LNCaP clone FGC (cell line): ENCODE results near the gene OR4D6.

Experiments used
- DNase-seq: peaks from one replicate; pipeline ENCODE4 v3.0.0-alpha.2; 2011; ENCODE audit warnings: low read depth
- H3K4me3 ChIP-seq: 2 replicates; pipeline ENCODE4 v1.5.1; 2011; ENCODE audit warnings: mild to moderate bottlenecking, low read depth, low read length, control low read depth
- CTCF ChIP-seq: IDR thresholded peaks from 2 replicates; pipeline ENCODE4 v1.5.1; 2012; ENCODE audit warnings: mild to moderate bottlenecking; ENCODE audit not compliant: control insufficient read depth, insufficient read depth; ENCODE audit errors: extremely low read depth

Gene OR4D6

DNA sequence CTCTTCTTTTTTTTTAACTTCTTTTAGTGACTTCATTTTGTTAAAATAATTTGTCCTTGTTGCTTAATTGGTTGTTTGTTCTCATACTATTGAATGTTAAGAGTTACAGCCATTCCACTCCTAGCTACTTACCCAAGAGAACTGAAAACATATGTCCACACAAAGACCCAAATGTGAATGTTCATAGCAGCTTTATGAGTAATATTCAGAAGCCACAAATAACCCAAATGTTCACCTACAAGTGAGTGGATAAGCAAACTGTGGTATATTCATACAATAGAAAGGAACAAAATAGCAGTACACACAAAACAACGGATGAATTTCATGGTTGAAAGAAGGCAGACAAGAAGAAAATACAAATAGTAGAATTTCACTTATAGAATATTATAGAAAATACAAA lies 45.2 kb downstream of the OR4D6 start:
- no peak for TF ChIP-seq CTCF
- H3K4me3 ChIP-seq: no peak overlapping the region
- no peak for DNase-seq

DNA sequence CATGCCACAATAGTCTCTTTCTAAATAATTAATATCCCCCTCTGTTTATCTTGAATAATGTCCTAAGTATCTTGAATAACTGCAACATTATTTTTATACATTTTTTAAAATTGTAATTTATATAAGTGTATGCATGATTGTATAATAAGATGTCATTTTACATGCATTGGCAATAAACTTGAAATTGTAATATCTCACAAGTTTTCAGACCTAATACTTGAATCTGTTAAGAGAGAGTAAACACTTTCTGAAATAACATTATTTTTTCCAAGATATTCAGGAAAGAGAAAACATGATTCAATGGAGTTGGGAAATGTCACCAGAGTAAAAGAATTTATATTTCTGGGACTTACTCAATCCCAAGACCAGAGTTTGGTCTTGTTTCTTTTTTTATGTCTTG lies 46.5 kb downstream of the OR4D6 start, which contains the start of gene OR4D11:
Gene OR4D11, plus strand, starts transcription at position 301 of the 400 bp plus-strand sequence. Its CDS starts 0 bp downstream, at position 301.
- DNase-seq: no peak
- TF ChIP-seq CTCF: no peak
- no peak within 1 kb of the TSS for H3K4me3 ChIP-seq
